ENCODE measurements around the gene DUSP10.
A peak's percentile ranks its signal among the peaks of the same experiment; 100 is the strongest.

The DUSP10 gene

DNA sequence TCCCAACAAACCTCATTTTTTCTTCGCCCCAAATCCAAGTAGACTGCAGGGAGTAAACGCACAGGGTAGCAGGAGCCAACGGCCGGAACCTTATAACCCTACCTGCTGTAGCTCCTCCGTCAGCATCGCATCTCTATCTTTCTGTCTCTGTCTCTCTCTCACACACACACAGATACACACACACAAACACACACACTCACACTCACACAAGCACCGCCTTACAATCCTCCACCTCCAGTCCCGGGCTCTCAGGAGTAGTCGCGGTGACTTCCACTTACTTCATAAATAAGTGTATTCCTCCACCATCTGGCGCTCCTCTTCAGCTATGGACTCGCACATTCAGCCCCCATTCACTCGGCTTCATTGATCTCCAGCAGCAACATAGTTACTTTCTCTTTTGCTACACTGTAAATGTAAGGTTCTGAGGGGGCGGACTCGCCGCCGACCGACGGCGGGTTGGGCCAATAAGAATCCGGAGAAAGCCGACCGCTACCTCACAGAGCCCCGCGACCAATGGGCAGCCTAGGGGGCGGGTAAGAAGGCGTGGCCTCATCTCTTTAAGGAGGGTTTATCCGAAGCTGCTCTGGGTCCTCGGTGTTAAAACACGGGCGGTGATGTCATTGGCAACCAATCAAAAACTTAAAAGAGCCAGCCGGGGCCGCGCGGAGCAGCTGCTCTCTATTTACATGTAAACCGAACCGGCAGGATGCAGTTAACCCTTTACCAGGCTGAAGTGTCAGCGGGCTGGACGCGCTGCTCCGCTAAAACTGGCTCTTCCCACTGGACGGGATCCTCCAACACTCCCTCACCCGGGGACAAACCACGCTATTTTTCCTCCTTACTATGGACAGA, at the start of gene DUSP10:
TSS of gene DUSP10 (minus strand) at position 387 of the 852 bp plus-strand sequence. CDS start 2,345 bp downstream, outside the sequence.
- Histone ChIP-seq H3K4me1 (ENCODE audit: control insufficient read depth, insufficient read depth, low read length) (peaks cover 12% of the 10 kb centered on the region), H3K9me3 (ENCODE audit: control insufficient read depth, insufficient read depth, low read length) (no peaks in the 10 kb centered on the region), H3K4me3 (ENCODE audit: low read depth, low read length) (peak within 1 kb of the TSS; percentile 83), H3K27ac (ENCODE audit: low read depth, low read length) (peak within 1 kb of the TSS; percentile 82), H3K9ac (ENCODE audit: low read depth, low read length) (peak within 1 kb of the TSS; percentile 32; the same call in 1 of the 2 replicates), H3K36me3 (ENCODE audit: control insufficient read depth, insufficient read depth, low read length) (peaks cover 3% of the 10 kb centered on the region), H3K27me3 (ENCODE audit: control insufficient read depth, insufficient read depth, low read length) (peaks cover 25% of the 10 kb centered on the region)

DNA sequence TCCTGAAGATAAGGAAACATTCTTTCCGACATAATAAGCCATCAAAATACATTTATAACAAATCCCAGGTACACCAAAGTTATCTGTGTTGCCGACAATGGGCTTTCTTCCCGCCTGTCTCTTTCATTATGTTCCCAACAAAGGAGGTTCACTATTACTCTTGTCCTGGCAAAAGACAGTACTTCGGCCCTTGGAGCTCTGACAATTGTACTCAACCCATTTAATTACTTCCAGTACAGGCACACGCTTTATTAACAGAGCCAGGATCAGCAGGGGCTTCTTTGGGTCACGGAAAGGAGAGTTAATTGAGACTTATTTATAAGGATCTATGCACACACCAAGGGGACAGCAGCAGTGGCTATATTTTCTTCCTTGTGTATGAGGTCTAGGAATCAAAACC, 46.6 kb upstream of the DUSP10 start:
- Histone ChIP-seq H3K4me3 (ENCODE audit: low read depth, low read length) (no peak overlapping the region), H3K27me3 (ENCODE audit: control insufficient read depth, insufficient read depth, low read length) (no peaks in the 10 kb centered on the region), H3K27ac (ENCODE audit: low read depth, low read length) (no peak overlapping the region), H3K36me3 (ENCODE audit: control insufficient read depth, insufficient read depth, low read length) (no peaks in the 10 kb centered on the region), H3K4me1 (ENCODE audit: control insufficient read depth, insufficient read depth, low read length) (no peaks in the 10 kb centered on the region; the same call in 1 of the 2 replicates), H3K9ac (ENCODE audit: low read depth, low read length) (no peak overlapping the region), H3K9me3 (ENCODE audit: control insufficient read depth, insufficient read depth, low read length) (no peaks in the 10 kb centered on the region)

DNA sequence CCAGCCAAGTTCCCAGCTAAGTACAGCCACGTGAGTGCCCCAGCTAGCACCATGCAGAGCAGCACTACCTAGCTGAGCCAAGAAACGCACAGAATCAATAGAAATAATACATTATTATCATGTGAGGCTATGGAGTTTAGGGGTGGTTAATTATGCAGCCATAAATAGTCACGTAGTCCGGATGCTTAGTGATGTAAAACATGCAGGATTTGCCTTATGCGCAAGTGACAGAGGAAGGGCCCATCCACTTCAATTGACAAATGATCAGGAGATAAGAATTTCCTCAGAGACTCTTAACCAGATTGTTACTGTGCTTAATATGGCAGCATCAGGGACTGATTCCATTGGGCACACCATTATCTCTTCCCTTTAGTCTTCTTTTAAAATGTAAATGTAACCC, 44.8 kb upstream of the DUSP10 start:
- H3K36me3 ChIP-seq (ENCODE audit: control insufficient read depth, insufficient read depth, low read length) = no peaks in the 10 kb centered on the region
- peaks cover 3% of the 10 kb centered on the region; the same call in 1 of the 2 replicates for H3K4me1 ChIP-seq (ENCODE audit: control insufficient read depth, insufficient read depth, low read length)
- no peak overlapping the region for H3K9ac ChIP-seq (ENCODE audit: low read depth, low read length)
- no peaks in the 10 kb centered on the region for H3K27me3 ChIP-seq (ENCODE audit: control insufficient read depth, insufficient read depth, low read length)
- H3K9me3 ChIP-seq (ENCODE audit: control insufficient read depth, insufficient read depth, low read length) = no peaks in the 10 kb centered on the region
- H3K27ac ChIP-seq (ENCODE audit: low read depth, low read length) = no peak overlapping the region
- no peak overlapping the region for H3K4me3 ChIP-seq (ENCODE audit: low read depth, low read length)

DNA sequence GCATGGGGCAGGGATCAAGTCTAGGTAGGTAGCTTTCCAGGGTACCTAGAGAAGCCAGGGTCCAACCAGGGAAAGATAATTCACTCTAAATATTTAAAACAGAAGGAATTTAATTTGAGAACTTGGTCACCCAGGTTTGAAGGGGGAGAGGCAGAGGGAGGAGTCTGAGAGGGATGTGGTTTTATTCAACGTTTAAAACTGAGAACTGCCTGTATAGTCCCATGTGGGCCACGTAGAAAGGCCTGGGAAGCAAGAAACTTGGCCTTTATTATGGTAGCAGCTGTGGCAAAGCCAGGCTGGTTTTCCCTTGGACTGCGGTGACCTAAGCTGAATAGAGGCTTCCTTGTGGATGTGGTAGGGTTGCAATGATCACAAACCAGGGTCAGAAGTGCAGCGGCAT, 42.0 kb upstream of the DUSP10 start:
- Histone ChIP-seq H3K9me3 (ENCODE audit: control insufficient read depth, insufficient read depth, low read length) (no peaks in the 10 kb centered on the region), H3K27me3 (ENCODE audit: control insufficient read depth, insufficient read depth, low read length) (no peaks in the 10 kb centered on the region), H3K36me3 (ENCODE audit: control insufficient read depth, insufficient read depth, low read length) (no peaks in the 10 kb centered on the region), H3K4me1 (ENCODE audit: control insufficient read depth, insufficient read depth, low read length) (peaks cover 3% of the 10 kb centered on the region; the same call in 1 of the 2 replicates), H3K4me3 (ENCODE audit: low read depth, low read length) (no peak overlapping the region), H3K27ac (ENCODE audit: low read depth, low read length) (no peak overlapping the region), H3K9ac (ENCODE audit: low read depth, low read length) (no peak overlapping the region)

DNA sequence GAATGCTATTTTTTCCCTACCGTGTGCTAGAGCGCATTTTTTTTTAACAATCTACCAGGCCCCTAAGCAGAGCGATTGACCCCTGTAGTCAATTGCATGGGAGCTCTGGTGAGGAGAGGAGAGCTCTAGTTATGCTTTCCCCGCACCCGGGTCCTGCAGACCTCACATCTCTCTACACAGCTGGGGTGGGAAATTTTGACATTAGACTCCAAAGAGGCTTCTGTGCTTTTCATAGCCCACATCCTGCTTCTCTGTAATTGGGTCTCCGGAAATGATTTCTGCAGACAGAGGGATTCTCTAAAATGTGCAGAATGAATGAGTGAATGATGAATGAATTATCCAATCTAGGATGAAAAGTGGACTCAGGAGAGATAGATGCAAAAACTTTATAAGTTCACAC, 41.5 kb upstream of the DUSP10 start:
- H3K9ac ChIP-seq (ENCODE audit: low read depth, low read length) = no peak overlapping the region

DNA sequence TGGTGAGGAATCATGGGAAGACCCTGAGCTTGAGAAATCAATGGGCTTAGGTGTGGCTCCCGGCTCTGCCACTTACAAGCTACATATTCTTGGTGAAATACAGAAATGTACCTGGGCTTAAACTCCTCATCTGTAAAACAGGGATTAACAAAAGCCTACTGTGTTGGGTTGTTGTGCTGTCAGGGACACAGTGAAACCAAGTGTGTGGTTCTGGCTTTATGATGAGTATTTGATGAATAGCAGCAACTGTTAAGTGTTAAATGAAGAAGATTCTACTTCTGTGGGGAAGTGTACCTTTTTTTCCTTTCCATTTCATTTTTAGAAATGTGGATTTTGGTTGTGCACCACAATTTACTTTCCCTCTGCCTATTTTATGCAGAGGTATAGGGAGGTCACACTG, 41.1 kb upstream of the DUSP10 start:
- no peak overlapping the region for H3K27ac ChIP-seq (ENCODE audit: low read depth, low read length)
- H3K4me3 ChIP-seq (ENCODE audit: low read depth, low read length) = no peak overlapping the region
- no peak overlapping the region for H3K9ac ChIP-seq (ENCODE audit: low read depth, low read length)
- peaks cover 3% of the 10 kb centered on the region; the same call in 1 of the 2 replicates for H3K4me1 ChIP-seq (ENCODE audit: control insufficient read depth, insufficient read depth, low read length)
- H3K27me3 ChIP-seq (ENCODE audit: control insufficient read depth, insufficient read depth, low read length) = no peaks in the 10 kb centered on the region
- H3K9me3 ChIP-seq (ENCODE audit: control insufficient read depth, insufficient read depth, low read length) = no peaks in the 10 kb centered on the region
- no peaks in the 10 kb centered on the region for H3K36me3 ChIP-seq (ENCODE audit: control insufficient read depth, insufficient read depth, low read length)

More for the DNA sequence above, 41.5 kb upstream of the DUSP10 start:
- no peak overlapping the region for H3K4me3 ChIP-seq (ENCODE audit: low read depth, low read length)
- no peaks in the 10 kb centered on the region for H3K27me3 ChIP-seq (ENCODE audit: control insufficient read depth, insufficient read depth, low read length)
- no peaks in the 10 kb centered on the region for H3K9me3 ChIP-seq (ENCODE audit: control insufficient read depth, insufficient read depth, low read length)
- H3K27ac ChIP-seq (ENCODE audit: low read depth, low read length) = no peak overlapping the region
- peaks cover 3% of the 10 kb centered on the region; the same call in 1 of the 2 replicates for H3K4me1 ChIP-seq (ENCODE audit: control insufficient read depth, insufficient read depth, low read length)
- H3K36me3 ChIP-seq (ENCODE audit: control insufficient read depth, insufficient read depth, low read length) = no peaks in the 10 kb centered on the region

DNA sequence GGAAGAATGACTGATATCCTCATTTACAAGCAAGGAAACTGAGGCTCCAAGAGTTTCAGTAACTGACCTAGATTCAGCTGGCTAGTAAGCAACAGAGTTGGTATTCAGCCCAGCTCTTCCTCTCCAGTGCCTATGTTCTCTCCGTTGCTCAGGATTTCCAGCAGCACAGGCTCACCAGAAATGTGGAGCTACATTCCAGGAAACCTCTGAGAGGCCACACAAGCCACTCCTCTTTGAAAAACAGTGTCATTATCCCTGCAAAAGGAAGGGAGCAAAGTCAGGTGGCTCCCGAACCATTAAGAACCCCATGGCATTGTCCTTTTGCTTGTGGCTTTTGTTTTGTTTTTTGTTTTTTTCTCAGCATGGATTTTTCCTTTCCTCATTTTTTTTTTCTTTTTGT, 40.6 kb upstream of the DUSP10 start:
- peaks cover 3% of the 10 kb centered on the region; the same call in 1 of the 2 replicates for H3K4me1 ChIP-seq (ENCODE audit: control insufficient read depth, insufficient read depth, low read length)
- H3K9ac ChIP-seq (ENCODE audit: low read depth, low read length) = no peak overlapping the region
- H3K36me3 ChIP-seq (ENCODE audit: control insufficient read depth, insufficient read depth, low read length) = no peaks in the 10 kb centered on the region

DNA sequence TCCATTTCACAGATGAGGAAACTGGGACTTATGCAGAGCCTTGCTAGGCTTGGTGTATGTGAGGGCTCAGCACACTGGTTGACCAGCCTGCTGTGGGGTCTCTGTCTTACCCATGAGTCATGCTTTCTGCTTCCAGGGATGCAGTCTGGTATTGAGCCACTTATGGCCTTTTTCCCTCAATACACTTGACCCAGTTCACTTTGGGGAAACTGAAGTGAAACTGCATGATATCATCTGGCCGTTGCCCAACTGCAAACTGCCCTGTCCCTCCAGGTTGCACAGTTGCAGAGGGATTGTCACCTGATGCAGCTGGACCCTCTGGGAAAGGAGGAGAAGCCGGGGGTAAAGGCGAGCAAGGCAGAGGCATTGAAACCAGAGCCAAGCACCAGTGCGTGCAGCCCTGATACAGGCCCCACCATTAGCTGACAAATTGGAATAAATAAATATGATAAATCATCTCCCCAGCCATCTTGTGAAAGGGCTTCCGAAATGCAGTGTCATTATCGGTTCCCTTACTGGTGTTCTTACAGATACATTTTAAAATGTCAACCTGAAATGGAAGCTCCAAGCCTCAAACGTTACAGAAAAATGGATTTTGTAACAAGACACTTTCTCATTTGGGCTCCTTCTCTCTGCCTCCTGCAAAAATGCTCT, 39.3 kb upstream of the DUSP10 start:
- Histone ChIP-seq H3K9ac (ENCODE audit: low read depth, low read length) (no peak overlapping the region), H3K27ac (ENCODE audit: low read depth, low read length) (no peak overlapping the region), H3K4me1 (ENCODE audit: control insufficient read depth, insufficient read depth, low read length) (0 out of 2 replicates have a peak, but pooled peaks cover 3% of the 10 kb centered on the region), H3K9me3 (ENCODE audit: control insufficient read depth, insufficient read depth, low read length) (no peaks in the 10 kb centered on the region), H3K36me3 (ENCODE audit: control insufficient read depth, insufficient read depth, low read length) (no peaks in the 10 kb centered on the region), H3K27me3 (ENCODE audit: control insufficient read depth, insufficient read depth, low read length) (no peaks in the 10 kb centered on the region), H3K4me3 (ENCODE audit: low read depth, low read length) (no peak overlapping the region)

More for the DNA sequence above, 40.6 kb upstream of the DUSP10 start:
- Histone ChIP-seq H3K27ac (ENCODE audit: low read depth, low read length) (no peak overlapping the region), H3K27me3 (ENCODE audit: control insufficient read depth, insufficient read depth, low read length) (no peaks in the 10 kb centered on the region), H3K9me3 (ENCODE audit: control insufficient read depth, insufficient read depth, low read length) (no peaks in the 10 kb centered on the region), H3K4me3 (ENCODE audit: low read depth, low read length) (no peak overlapping the region)

DNA sequence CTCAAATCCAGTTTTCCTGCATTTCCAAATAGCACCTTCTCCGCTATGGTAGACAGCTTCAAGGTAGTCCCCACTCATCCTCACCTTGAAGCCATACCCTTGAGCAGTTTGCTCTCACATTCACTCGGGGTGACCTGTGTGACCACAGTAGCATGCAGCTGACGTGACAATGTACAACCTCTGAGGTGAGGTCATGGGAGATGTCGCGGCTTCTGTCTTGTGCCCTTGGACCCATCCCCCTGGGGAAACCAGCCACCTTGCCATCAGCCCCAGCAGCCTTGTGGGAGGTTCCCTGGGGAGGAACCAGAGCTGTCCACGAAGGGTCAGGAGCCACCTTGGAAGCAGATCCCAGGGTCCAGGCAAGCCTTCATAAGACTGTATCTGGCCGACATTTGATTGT, 38.3 kb upstream of the DUSP10 start:
- no peak overlapping the region for H3K4me3 ChIP-seq (ENCODE audit: low read depth, low read length)
- 0 out of 2 replicates have a peak, but pooled peaks cover 3% of the 10 kb centered on the region for H3K4me1 ChIP-seq (ENCODE audit: control insufficient read depth, insufficient read depth, low read length)
- no peaks in the 10 kb centered on the region for H3K9me3 ChIP-seq (ENCODE audit: control insufficient read depth, insufficient read depth, low read length)
- no peaks in the 10 kb centered on the region for H3K36me3 ChIP-seq (ENCODE audit: control insufficient read depth, insufficient read depth, low read length)
- H3K27ac ChIP-seq (ENCODE audit: low read depth, low read length) = no peak overlapping the region
- no peaks in the 10 kb centered on the region for H3K27me3 ChIP-seq (ENCODE audit: control insufficient read depth, insufficient read depth, low read length)
- H3K9ac ChIP-seq (ENCODE audit: low read depth, low read length) = no peak overlapping the region

DNA sequence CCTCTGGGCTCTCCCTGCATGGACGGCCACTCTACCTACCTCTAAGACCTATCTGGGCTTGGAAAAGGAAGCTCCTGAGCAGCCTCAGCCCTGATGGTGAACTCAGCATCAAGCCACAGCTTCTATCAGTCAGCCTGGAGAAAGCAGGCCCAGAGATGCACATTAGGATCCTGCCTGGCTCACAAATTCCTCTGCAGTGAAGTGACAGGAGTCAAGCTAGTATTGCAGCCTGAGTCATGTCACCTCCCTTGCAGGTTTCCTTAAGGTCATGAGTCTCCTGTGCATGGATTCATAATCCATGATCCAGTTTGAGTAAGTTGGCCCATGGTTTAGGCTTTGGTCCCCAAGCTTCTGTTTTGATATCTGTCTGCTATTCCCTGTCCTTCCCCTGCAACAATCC, 37.9 kb upstream of the DUSP10 start:
- H3K36me3 ChIP-seq (ENCODE audit: control insufficient read depth, insufficient read depth, low read length) = no peaks in the 10 kb centered on the region
- no peak overlapping the region for H3K9ac ChIP-seq (ENCODE audit: low read depth, low read length)
- no peaks in the 10 kb centered on the region for H3K9me3 ChIP-seq (ENCODE audit: control insufficient read depth, insufficient read depth, low read length)
- no peak overlapping the region for H3K27ac ChIP-seq (ENCODE audit: low read depth, low read length)
- H3K4me3 ChIP-seq (ENCODE audit: low read depth, low read length) = no peak overlapping the region
- H3K27me3 ChIP-seq (ENCODE audit: control insufficient read depth, insufficient read depth, low read length) = no peaks in the 10 kb centered on the region
- H3K4me1 ChIP-seq (ENCODE audit: control insufficient read depth, insufficient read depth, low read length) = 0 out of 2 replicates have a peak, but pooled peaks cover 3% of the 10 kb centered on the region

Measured in HUES48 (cell line).